GM12891 (cell line): Measurements from ENCODE around the gene GTF2A1.

Experiments
- POLR2A ChIP-seq: IDR thresholded peaks from 2 replicates; pipeline ENCODE4 v1.6.1; 2011; ENCODE audit warnings: low read depth, low read length, control low read depth
- POLR2AphosphoS5 ChIP-seq: IDR thresholded peaks from 2 replicates; pipeline ENCODE4 v1.6.1; 2011; ENCODE audit warnings: low read depth, low read length, control low read depth
- SPI1 ChIP-seq: IDR thresholded peaks from 2 replicates; pipeline ENCODE4 v1.6.1; 2011; ENCODE audit warnings: low read depth, low read length, control low read depth
- TAF1 ChIP-seq: IDR thresholded peaks from 2 replicates; pipeline ENCODE4 v1.6.1; 2011; ENCODE audit warnings: low read depth, low read length, control low read depth

GRCh38 chr14:81245771-81246170 is 25.0 kb upstream of the GTF2A1 start:
- TF ChIP-seq POLR2AphosphoS5, result no peak
- TF ChIP-seq POLR2A, result no peak
- TF ChIP-seq SPI1, result no peak
- TF ChIP-seq TAF1, result no peak
